GM21390 (cell line): ENCODE measurements around the gene FBXL5.
"Not testable (repeated sequence)": the region's sequence is repeated elsewhere in the genome, so short reads cannot be mapped to it uniquely, and the experiment has no call there.

Experiments
- ATAC-seq: cut with Tn5 transposase; IDR thresholded peaks from one replicate; pipeline ENCODE4 v1.9.1; 2021; ENCODE audit not compliant: unreplicated experiment

FBXL5 gene

GRCh38 chr4:15652191-15652590 lies 3.0 kb downstream of the FBXL5 start:
- no peak for ATAC-seq

GRCh38 chr4:15651676-15652075 lies 3.5 kb downstream of the FBXL5 start:
- ATAC-seq, result no peak

- ATAC-seq, result peak; percentile 39
Measured at GRCh38 chr4:15649914-15650545, 5.1 kb downstream of the FBXL5 start.

- peak; percentile 54 for ATAC-seq
Measured at GRCh38 chr4:15648600-15648999, 6.6 kb downstream of the FBXL5 start.

- ATAC-seq, result no peak
Measured at GRCh38 chr4:15638418-15638817, 16.7 kb downstream of the FBXL5 start.

GRCh38 chr4:15636818-15637217 lies 18.3 kb downstream of the FBXL5 start:
- no peak for ATAC-seq

- not testable (repeated sequence) for ATAC-seq
Measured at GRCh38 chr4:15617407-15617806, 37.8 kb downstream of the FBXL5 start.

- ATAC-seq, result not testable (repeated sequence)
Measured at GRCh38 chr4:15614891-15615290, 40.3 kb downstream of the FBXL5 start.

GRCh38 chr4:15612136-15612535 lies 43.0 kb downstream of the FBXL5 start:
- no peak for ATAC-seq

- no peak for ATAC-seq
Measured at GRCh38 chr4:15610855-15611254, 44.3 kb downstream of the FBXL5 start.

GRCh38 chr4:15605537-15605936 lies 49.6 kb downstream of the FBXL5 start:
- no peak for ATAC-seq

- no peak for ATAC-seq
Measured at GRCh38 chr4:15601862-15602261, 53.3 kb downstream of the FBXL5 start.

- no peak for ATAC-seq
Measured at GRCh38 chr4:15600176-15600575, 55.0 kb downstream of the FBXL5 start.

- no peak for ATAC-seq
Measured at GRCh38 chr4:15598644-15599043, 56.5 kb downstream of the FBXL5 start.

- ATAC-seq, result no peak
Measured at GRCh38 chr4:15592799-15593198, 62.4 kb downstream of the FBXL5 start.

GRCh38 chr4:15587649-15588048 lies 67.5 kb downstream of the FBXL5 start:
- no peak for ATAC-seq

GRCh38 chr4:15586066-15586465 lies 69.1 kb downstream of the FBXL5 start:
- no peak for ATAC-seq

- ATAC-seq, result no peak
Measured at GRCh38 chr4:15585331-15585730, 69.8 kb downstream of the FBXL5 start.

GRCh38 chr4:15584785-15585184 lies 70.4 kb downstream of the FBXL5 start:
- no peak for ATAC-seq

- ATAC-seq, result no peak
Measured at GRCh38 chr4:15577508-15577907, 77.6 kb downstream of the FBXL5 start.

- ATAC-seq, result no peak
Measured at GRCh38 chr4:15575966-15576365, 79.2 kb downstream of the FBXL5 start.

GRCh38 chr4:15569746-15570145 lies 85.4 kb downstream of the FBXL5 start:
- ATAC-seq, result no peak

GRCh38 chr4:15568821-15569220 lies 86.3 kb downstream of the FBXL5 start:
- ATAC-seq, result no peak
